ENCODE data around the gene UROS.

The UROS gene

GRCh38 chr10:125788156-125789034 lies 34.7 kb downstream of the UROS start:
- DNase-seq (ENCODE audit: low spot score): no peak
- no peak for TF ChIP-seq CTCF (IDR thresholded peaks at IDR 0.05; ENCODE audit: extremely low read depth, missing control alignments)

- DNase-seq (ENCODE audit: low spot score): no peak
- TF ChIP-seq CTCF (IDR thresholded peaks at IDR 0.05; ENCODE audit: extremely low read depth, missing control alignments): no peak
Measured at GRCh38 chr10:125785791-125786190, 37.3 kb downstream of the UROS start.

GRCh38 chr10:125783957-125784356 lies 39.1 kb downstream of the UROS start:
- TF ChIP-seq CTCF (IDR thresholded peaks at IDR 0.05; ENCODE audit: extremely low read depth, missing control alignments): no peak
- DNase-seq (ENCODE audit: low spot score): peak; percentile 67

GRCh38 chr10:125783408-125783807 lies 39.6 kb downstream of the UROS start:
- no peak for TF ChIP-seq CTCF (IDR thresholded peaks at IDR 0.05; ENCODE audit: extremely low read depth, missing control alignments)
- DNase-seq (ENCODE audit: low spot score): no peak

- DNase-seq (ENCODE audit: low spot score): no peak
- TF ChIP-seq CTCF (IDR thresholded peaks at IDR 0.05; ENCODE audit: extremely low read depth, missing control alignments): no peak
Measured at GRCh38 chr10:125782616-125783015, 40.4 kb downstream of the UROS start.

GRCh38 chr10:125782054-125782453 lies 41.0 kb downstream of the UROS start:
- no peak for DNase-seq (ENCODE audit: low spot score)
- TF ChIP-seq CTCF (IDR thresholded peaks at IDR 0.05; ENCODE audit: extremely low read depth, missing control alignments): no peak

GRCh38 chr10:125781374-125781773 lies 41.7 kb downstream of the UROS start:
- no peak for DNase-seq (ENCODE audit: low spot score)
- no peak for TF ChIP-seq CTCF (IDR thresholded peaks at IDR 0.05; ENCODE audit: extremely low read depth, missing control alignments)

Measured in GM20000 (cell line).